Muscle layer of colon (tissue), 2 donors: ENCODE data around the gene TCF21.
A peak's percentile ranks its signal among the peaks of the same experiment; 100 is the strongest.
"Not testable (repeated sequence)": the region's sequence is repeated elsewhere in the genome, so short reads cannot be mapped to it uniquely, and the experiment has no call there.

Source experiments
- H3K27ac ChIP-seq: one replicate; pipeline ENCODE4 v1.7.0; 2013; ENCODE audit warnings: low read depth, mild to moderate bottlenecking, low read length, moderate library complexity
- H3K27me3 ChIP-seq, 2 donors: one replicate each; pipeline ENCODE4 v1.7.0; 2013; ENCODE audit warnings: low read length in 2 of 2, mild to moderate bottlenecking in 2 of 2; ENCODE audit not compliant: insufficient read depth in 2 of 2, control insufficient read depth in 1 of 2
- H3K36me3 ChIP-seq: one replicate; pipeline ENCODE4 v1.7.0; 2013; ENCODE audit warnings: mild to moderate bottlenecking, low read length; ENCODE audit not compliant: insufficient read depth
- H3K4me1 ChIP-seq: one replicate; pipeline ENCODE4 v1.7.0; 2013; ENCODE audit warnings: mild to moderate bottlenecking, low read length; ENCODE audit not compliant: insufficient read depth
- H3K4me3 ChIP-seq, 2 donors: one replicate each; pipeline ENCODE4 v1.7.0; 2013; ENCODE audit warnings: low read length in 2 of 2, low read depth in 1 of 2, mild to moderate bottlenecking in 1 of 2, moderate library complexity in 1 of 2
- H3K9ac ChIP-seq: one replicate; pipeline ENCODE4 v1.7.0; 2013; ENCODE audit warnings: low read length
- H3K9me3 ChIP-seq: one replicate; pipeline ENCODE4 v1.7.0; 2013; ENCODE audit warnings: mild to moderate bottlenecking, low read length
- donor health status: abdominal sarcoma.
- donor health status: Adenocarcinoma of cecum.

Gene TCF21

DNA sequence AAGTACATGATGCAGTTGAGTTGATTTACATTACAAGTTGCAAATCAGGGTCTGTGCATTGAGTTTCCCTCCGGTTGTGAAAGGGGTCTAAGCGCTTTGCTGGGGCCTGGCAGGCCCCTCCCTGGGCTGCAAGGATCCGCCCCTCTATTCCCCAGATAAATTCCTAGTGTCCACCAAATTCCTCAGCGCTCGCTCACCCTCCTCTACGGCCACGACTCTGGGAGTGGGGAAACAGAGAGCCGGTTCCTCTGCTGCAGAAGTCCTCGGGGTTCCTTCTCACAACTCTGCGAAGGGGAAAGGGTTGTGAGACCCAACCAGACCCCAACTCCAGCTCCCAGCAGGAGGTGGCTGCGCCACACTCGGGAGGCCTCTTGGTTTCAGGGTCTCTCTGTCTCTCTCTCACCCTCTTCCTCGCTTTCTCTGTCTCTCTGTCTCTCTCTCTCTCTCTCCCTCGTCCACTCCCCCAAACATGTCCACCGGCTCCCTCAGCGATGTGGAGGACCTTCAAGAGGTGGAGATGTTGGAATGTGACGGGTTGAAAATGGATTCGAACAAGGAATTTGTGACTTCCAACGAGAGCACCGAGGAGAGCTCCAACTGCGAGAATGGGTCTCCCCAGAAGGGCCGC lies at the start of gene TCF21:
TCF21 (plus strand) TSS at position 185 of the 628 bp plus-strand sequence; CDS start at position 470, 285 bp downstream.
- peak within 1 kb of the TSS; percentile 47 for H3K9ac ChIP-seq
- H3K27me3 ChIP-seq = peaks cover 34 to 55% of the 10 kb centered on the region in 2 donors
- no peaks in the 10 kb centered on the region for H3K9me3 ChIP-seq
- peaks cover 5% of the 10 kb centered on the region for H3K4me1 ChIP-seq
- H3K4me3 ChIP-seq = peak within 1 kb of the TSS; percentile 63 to 64
- H3K27ac ChIP-seq = peak within 1 kb of the TSS; percentile 90
- no peaks in the 10 kb centered on the region for H3K36me3 ChIP-seq

DNA sequence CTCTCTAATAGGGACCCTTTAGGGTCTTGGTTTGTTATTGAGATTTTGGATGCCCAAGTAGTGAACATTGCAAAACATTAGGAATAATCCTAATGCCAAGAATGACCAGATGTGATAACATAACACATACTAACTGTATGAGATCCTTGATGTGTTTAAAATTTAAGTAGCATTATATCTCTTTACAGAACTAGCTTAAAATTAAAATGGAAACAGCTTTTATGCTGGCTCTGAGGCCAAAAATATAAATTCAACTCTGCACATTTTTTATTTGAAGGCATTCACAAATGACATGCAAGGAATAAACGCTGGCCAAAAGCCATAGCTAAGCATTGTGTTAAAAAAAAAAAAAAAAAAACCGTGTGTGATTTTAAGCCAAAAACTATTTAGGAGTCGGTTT lies 47.7 kb upstream of the TCF21 start:
- Histone ChIP-seq H3K36me3 (no peaks in the 10 kb centered on the region), H3K9ac (no peak overlapping the region), H3K9me3 (no peaks in the 10 kb centered on the region), H3K4me1 (no peaks in the 10 kb centered on the region), H3K27ac (no peak overlapping the region), H3K4me3 (no peak overlapping the region), H3K27me3 (peaks cover 0 to 5% of the 10 kb centered on the region in 2 donors)

DNA sequence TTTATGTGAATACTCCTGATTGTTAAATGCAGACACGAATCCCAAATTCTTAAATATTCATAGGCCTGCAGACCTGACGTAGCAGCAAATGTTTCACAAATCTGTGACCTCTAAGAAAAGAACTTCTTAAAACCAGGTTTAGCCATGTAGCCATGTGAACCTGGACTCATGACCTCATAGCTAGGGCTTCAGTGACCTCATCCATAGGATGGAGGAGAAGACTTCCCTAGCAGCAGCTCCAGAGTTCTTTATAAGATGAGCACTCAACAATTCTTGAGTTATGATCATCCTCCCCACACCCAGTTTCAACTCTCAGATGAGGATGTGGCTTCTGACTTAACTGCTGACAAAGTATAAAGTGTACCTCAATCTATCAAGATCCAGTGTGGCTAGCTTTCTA lies 45.8 kb upstream of the TCF21 start:
- H3K9me3 ChIP-seq = no peaks in the 10 kb centered on the region
- no peak overlapping the region for H3K27ac ChIP-seq
- H3K4me1 ChIP-seq = no peaks in the 10 kb centered on the region
- peaks cover 0 to 1% of the 10 kb centered on the region in 2 donors for H3K27me3 ChIP-seq
- no peaks in the 10 kb centered on the region for H3K36me3 ChIP-seq
- H3K9ac ChIP-seq = no peak overlapping the region
- H3K4me3 ChIP-seq = no peak overlapping the region

DNA sequence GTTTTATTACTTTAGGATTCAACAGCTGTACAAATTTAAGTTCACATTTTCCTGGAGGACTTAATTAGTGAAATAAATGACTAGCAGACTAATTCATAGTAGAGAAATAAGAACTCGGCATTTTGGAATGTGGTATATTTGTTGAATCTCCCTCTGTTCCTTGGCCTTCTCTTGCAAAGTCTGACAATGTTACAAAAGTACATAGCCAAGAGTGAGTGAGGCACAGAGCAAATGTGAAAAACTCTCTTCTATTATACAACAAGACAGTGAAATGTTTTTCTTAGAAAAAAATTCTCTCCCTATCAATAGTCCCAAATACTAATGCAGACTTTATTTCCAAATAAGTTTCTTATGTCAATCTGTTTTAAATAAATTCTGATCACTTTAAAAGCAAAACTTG lies 44.2 kb upstream of the TCF21 start:
- no peaks in the 10 kb centered on the region for H3K27me3 ChIP-seq
- H3K4me1 ChIP-seq = no peaks in the 10 kb centered on the region
- H3K36me3 ChIP-seq = no peaks in the 10 kb centered on the region
- H3K9me3 ChIP-seq = no peaks in the 10 kb centered on the region
- no peak overlapping the region for H3K27ac ChIP-seq
- no peak overlapping the region for H3K4me3 ChIP-seq
- no peak overlapping the region for H3K9ac ChIP-seq

DNA sequence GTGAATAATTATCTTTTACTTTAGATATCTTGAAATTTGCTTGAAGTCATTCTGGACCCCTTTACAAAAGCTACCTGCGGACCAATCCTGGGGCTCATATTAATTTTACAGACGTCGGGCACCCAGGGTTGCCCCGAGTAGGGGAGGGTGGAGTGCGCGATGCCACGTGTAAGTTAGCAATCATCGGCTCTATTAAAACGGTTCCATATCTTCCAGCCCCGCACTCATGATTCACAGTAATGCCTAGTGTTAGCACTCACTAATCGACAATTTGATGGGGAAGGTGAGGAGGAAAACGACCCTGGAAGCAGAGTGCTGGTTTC lies 34.9 kb upstream of the TCF21 start:
- H3K9ac ChIP-seq = no peak overlapping the region
- no peaks in the 10 kb centered on the region for H3K4me1 ChIP-seq
- peaks cover 12 to 18% of the 10 kb centered on the region in 2 donors for H3K27me3 ChIP-seq
- H3K27ac ChIP-seq = no peak overlapping the region
- H3K4me3 ChIP-seq = no peak overlapping the region
- no peaks in the 10 kb centered on the region for H3K9me3 ChIP-seq
- H3K36me3 ChIP-seq = no peaks in the 10 kb centered on the region

DNA sequence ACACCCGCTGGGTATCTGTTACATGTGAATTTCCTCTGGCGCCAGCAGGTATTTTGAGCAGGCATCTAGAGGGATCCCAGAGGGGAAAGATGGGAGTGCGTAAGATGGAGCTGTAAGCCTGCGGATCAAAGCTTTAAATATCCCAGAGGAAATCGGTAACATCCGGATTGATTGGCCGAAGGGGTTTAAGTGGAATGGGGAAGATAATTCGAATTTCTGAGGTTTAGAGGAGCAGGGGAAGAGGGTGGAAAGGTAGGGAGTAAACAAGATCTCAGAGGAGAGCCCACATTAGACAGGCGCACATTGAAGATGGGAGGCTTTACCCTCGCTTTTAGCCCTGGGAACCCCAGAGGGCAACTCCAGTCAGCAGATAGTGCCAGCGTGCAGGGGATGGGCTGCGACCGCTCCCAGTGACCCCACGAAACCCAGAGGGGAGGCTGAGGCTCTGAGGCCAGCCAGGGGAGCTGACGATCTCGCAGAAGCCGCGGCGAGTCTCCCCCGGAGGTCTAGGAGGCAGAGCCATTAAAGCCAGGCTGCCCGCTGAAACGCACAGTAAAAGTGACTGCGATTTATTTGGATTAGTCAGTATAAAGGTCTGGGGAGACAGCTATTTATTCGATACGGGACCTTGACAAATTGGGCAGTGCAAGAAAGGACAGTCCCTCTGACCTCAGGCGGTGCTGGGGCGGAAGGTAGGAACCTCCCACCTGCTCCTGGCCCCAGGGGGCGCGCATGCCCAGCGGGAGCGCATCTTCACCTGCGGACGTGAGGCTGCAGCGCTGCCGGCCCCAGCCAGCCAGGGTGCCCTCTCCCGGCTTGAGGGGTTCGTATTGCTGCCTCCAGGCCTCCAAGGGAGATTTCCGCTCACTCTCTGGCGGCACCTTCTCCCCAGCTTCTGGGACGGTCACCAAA lies 34.3 kb upstream of the TCF21 start:
- Histone ChIP-seq H3K36me3 (no peaks in the 10 kb centered on the region), H3K27ac (no peak overlapping the region), H3K4me1 (no peaks in the 10 kb centered on the region), H3K9ac (no peak overlapping the region), H3K4me3 (peak overlapping the region in 1 of 2 donors; percentile 33), H3K27me3 (peaks cover 12 to 18% of the 10 kb centered on the region in 2 donors), H3K9me3 (no peaks in the 10 kb centered on the region)

DNA sequence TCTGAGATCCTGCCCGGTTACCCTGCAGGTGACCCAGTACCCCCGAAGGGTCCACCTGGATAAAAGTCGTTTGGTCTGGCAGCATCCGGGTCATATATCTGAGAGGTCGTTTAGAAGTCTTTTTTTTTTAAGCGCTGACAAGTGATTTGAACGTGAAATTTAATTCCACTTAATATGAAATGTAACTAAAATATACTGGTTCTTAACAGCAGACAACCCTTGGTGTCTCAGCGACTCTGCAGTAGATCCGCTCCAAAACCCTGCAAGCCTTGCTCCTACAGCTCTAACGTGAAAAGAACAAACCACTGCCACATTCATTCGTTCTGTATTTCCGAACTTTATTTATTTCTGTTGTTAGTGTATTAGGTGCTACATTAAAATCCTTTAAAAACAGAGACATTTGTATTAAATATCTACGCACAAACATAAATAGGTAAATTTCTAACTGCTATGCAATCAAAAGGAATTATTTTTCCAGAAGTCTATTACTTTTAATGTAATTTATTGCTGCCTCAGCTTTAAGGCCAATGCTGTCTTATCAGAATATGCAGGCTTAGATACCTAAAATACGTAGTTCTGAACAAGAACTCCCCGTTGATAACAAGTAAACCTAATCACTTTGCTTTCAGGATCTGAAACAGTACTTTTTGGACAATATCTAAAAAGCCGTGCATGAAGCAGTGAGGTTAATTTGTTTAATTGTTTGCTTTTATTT lies 33.5 kb upstream of the TCF21 start:
- H3K9ac ChIP-seq = no peak overlapping the region
- no peak overlapping the region for H3K27ac ChIP-seq
- H3K36me3 ChIP-seq = no peaks in the 10 kb centered on the region
- no peaks in the 10 kb centered on the region for H3K4me1 ChIP-seq
- no peak overlapping the region for H3K4me3 ChIP-seq
- H3K27me3 ChIP-seq = peaks cover 12 to 18% of the 10 kb centered on the region in 2 donors
- H3K9me3 ChIP-seq = peaks cover under 1% of the 10 kb centered on the region

DNA sequence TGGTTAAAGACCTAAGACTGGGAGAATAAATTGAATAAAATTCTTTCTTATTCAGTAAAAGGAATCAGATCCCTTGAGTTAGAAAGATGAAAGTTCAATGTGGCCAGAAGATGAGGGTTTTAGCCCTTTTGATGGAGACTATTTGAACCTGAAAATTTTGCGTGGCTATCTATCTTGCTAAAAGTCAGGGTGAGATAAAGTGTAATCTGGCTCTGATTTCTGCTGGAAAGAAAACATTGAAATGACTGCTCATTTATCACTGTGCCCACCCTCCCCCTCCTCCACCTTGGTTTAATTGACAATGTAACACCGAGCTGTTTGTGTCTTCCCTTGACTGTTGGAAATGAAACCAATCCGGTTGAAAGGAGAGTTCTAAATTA lies 32.9 kb upstream of the TCF21 start:
- H3K4me1 ChIP-seq = no peaks in the 10 kb centered on the region
- H3K4me3 ChIP-seq = no peak overlapping the region
- H3K9ac ChIP-seq = no peak overlapping the region
- H3K9me3 ChIP-seq = peaks cover 3% of the 10 kb centered on the region
- no peaks in the 10 kb centered on the region for H3K36me3 ChIP-seq
- H3K27me3 ChIP-seq = peaks cover 12 to 18% of the 10 kb centered on the region in 2 donors
- H3K27ac ChIP-seq = no peak overlapping the region

DNA sequence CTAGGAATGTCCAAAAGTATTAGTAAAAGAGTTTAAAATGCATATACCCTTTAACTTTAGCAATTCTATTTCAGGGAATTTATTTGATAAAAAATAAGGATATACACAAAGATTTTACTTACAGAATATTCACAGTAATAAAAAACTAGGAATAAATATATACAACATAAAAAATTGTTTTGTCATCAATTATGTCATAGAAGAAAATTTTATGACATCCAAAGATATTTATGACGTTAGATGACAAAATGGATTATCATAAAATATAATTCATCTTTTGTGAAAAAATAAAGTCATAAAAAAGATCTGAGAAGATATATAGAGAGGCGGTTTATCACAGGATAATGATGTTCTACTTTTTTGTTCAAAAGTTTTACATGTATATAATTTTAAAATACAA lies 32.0 kb upstream of the TCF21 start:
- H3K36me3 ChIP-seq = no peaks in the 10 kb centered on the region
- H3K27ac ChIP-seq = no peak overlapping the region
- H3K4me1 ChIP-seq = no peaks in the 10 kb centered on the region
- no peak overlapping the region for H3K4me3 ChIP-seq
- no peak overlapping the region for H3K9ac ChIP-seq
- peaks cover 12 to 18% of the 10 kb centered on the region in 2 donors for H3K27me3 ChIP-seq
- H3K9me3 ChIP-seq = peaks cover 3% of the 10 kb centered on the region

DNA sequence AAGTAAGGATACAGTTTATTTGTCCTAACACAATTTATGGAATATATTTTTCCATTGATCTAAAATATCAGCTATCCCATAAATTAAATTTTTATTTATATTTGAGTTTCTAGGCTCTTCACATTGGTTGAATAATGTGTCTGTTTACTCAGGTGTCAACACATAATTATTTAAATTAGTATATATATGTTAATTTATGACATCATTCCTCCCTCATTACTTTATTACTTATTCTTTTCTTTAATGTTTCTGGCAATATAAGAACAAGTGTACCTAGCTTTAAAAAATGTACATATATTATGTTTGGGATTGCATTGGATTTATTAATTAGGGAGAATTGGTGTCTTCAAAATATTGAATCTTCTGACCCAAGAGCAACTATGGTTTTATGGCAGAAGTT lies 31.2 kb upstream of the TCF21 start:
- H3K27ac ChIP-seq = no peak overlapping the region
- peaks cover 6% of the 10 kb centered on the region for H3K9me3 ChIP-seq
- no peaks in the 10 kb centered on the region for H3K36me3 ChIP-seq
- no peaks in the 10 kb centered on the region for H3K4me1 ChIP-seq
- H3K9ac ChIP-seq = no peak overlapping the region
- peaks cover 12 to 18% of the 10 kb centered on the region in 2 donors for H3K27me3 ChIP-seq
- H3K4me3 ChIP-seq = no peak overlapping the region

DNA sequence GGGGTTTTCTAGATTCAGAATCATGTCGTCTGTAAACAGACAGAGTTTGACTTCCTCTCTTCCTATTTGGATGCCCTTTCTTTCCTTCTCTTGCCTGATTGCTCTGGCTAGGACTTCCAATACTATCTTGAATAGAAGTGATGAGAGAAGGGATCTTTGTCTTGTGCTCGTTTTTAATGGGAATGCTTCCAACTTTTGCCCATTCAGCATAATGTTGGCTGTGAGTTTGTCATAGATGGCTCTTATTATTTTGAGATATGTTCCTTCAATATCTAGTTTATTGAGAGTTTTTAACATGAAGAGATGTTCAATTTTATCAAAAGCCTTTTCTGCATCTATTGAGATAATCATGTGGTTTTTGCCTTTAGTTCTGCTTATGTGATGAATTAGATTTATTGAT lies 27.6 kb upstream of the TCF21 start:
- not testable (repeated sequence) for H3K4me3 ChIP-seq, H3K4me1 ChIP-seq, H3K9ac ChIP-seq, H3K27ac ChIP-seq, H3K36me3 ChIP-seq, H3K27me3 ChIP-seq
- H3K9me3 ChIP-seq = peaks cover 12% of the 10 kb centered on the region
